ENCODE data around the gene PTPRT. TPM values are rescaled to one million over a fixed set of nuclear protein-coding genes. Genes with fewer than 3 reads are reported as not detected.
"Not testable (repeated sequence)": the region's sequence is repeated elsewhere in the genome, so short reads cannot be mapped to it uniquely, and the experiment has no call there.

The PTPRT gene
- total RNA-seq, 1 experiment from 2014 or later, result not detected

DNA sequence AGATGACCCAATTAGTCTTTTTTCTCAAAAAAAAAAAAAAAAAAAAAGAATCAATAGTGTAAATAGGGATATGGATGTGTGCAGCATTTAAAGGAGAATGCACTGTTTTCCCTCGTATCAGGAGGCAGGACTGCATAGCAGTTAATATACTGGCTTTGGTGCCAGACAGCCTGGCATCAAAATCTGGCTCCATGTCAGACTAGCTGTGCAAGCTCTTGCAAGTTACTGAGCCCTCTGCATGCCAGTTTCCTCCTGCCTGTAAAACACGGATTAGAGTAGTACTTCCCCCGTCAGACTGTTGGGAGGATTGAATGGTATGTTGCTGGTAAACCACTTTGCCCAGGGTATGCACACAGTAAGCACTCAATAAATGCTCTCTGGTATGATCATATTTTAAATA is 977.3 kb downstream of the PTPRT start:
- Histone ChIP-seq H3K9me3 (ENCODE audit: low read depth, low read length, poor library complexity, severe bottlenecking) (no peaks in the 10 kb centered on the region), H3K4me1 (ENCODE audit: insufficient read depth, low read length, poor library complexity, severe bottlenecking) (no peaks in the 10 kb centered on the region), H3K27ac (ENCODE audit: low read depth, low read length, poor library complexity, severe bottlenecking) (no peak overlapping the region), H3K4me3 (ENCODE audit: low read depth, low read length, poor library complexity, severe bottlenecking) (no peak overlapping the region), H3K36me3 (ENCODE audit: insufficient read depth, low read length, poor library complexity, severe bottlenecking) (no peaks in the 10 kb centered on the region), H3K27me3 (replicated peaks; ENCODE audit: insufficient read depth, low read depth, low read length, poor library complexity) (no peaks in the 10 kb centered on the region)
- BruUV-seq (replicated peaks), result no TSS peak
- ChIA-PET CTCF (no interaction called here), POLR2A (ENCODE audit: low non-redundant PET) (no interaction called here)
- TF ChIP-seq, protein P1, sequence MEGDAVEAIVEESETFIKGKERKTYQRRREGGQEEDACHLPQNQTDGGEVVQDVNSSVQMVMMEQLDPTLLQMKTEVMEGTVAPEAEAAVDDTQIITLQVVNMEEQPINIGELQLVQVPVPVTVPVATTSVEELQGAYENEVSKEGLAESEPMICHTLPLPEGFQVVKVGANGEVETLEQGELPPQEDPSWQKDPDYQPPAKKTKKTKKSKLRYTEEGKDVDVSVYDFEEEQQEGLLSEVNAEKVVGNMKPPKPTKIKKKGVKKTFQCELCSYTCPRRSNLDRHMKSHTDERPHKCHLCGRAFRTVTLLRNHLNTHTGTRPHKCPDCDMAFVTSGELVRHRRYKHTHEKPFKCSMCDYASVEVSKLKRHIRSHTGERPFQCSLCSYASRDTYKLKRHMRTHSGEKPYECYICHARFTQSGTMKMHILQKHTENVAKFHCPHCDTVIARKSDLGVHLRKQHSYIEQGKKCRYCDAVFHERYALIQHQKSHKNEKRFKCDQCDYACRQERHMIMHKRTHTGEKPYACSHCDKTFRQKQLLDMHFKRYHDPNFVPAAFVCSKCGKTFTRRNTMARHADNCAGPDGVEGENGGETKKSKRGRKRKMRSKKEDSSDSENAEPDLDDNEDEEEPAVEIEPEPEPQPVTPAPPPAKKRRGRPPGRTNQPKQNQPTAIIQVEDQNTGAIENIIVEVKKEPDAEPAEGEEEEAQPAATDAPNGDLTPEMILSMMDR (conservative IDR thresholded peaks at IDR 0.05; ENCODE audit: low read depth, low read length), result no peak
- TF ChIP-seq EZH2 (IDR thresholded peaks at IDR 0.05; ENCODE audit: borderline replicate concordance, low read depth, low read length, poor library complexity, severe bottlenecking), result no peak
- no peak for DNase-seq (ENCODE audit: low spot score)
- intact Hi-C loops (cut with micrococcal nuclease; ENCODE audit: unreplicated experiment), result no loop called here

DNA sequence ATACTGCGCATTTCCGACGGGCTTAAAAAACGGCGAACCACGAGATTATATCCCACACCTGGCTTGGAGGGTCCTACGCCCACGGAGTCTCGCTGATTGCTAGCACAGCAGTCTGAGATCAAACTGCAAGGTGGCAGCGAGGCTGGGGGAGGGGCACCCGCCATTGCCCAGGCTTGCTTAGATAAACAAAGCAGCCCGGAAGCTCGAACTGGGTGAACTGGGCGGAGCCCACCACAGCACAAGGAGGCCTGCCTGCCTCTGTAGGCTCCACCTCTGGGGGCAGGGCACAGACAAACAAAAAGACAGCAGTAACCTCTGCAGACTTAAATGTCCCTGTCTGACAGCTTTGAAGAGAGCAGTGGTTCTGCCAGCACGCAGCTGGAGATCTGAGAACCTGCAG is 983.1 kb downstream of the PTPRT start:
- CTCF ChIA-PET, result not testable (repeated sequence)

DNA sequence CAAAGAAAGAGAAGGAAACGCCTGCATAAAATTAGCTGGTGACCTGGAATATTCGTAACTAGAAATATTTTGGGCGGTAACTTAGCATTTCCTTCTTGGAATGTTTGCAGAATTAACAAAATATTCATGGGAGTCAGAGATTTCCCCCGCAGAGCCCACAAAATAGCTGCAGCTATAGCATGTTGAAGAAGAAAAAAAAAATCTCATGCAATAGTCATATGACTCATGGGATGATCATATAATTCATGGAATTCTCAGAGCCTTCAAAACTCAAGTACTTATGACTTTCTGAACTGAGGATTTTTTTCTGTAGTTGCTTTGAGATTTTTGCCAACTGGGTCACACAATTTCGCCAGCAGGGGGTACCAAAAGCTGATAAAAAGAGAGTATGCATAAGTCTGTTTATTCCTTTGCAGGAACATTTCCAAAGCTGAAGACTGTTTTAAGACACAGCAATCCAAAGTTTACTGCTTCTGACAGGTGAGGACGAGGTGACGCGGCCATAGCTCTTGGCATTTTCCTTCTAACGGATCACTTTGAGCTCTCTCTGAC is 985.5 kb downstream of the PTPRT start:
- Histone ChIP-seq H3K27ac (ENCODE audit: low read depth, low read length, poor library complexity, severe bottlenecking) (no peak overlapping the region), H3K4me1 (ENCODE audit: insufficient read depth, low read length, poor library complexity, severe bottlenecking) (no peaks in the 10 kb centered on the region), H3K9me3 (ENCODE audit: low read depth, low read length, poor library complexity, severe bottlenecking) (no peaks in the 10 kb centered on the region), H3K36me3 (ENCODE audit: insufficient read depth, low read length, poor library complexity, severe bottlenecking) (no peaks in the 10 kb centered on the region), H3K4me3 (ENCODE audit: low read depth, low read length, poor library complexity, severe bottlenecking) (no peak overlapping the region), H3K27me3 (replicated peaks; ENCODE audit: insufficient read depth, low read depth, low read length, poor library complexity) (peaks cover 5% of the 10 kb centered on the region)
- intact Hi-C loops (cut with micrococcal nuclease; ENCODE audit: unreplicated experiment), result no loop called here
- DNase-seq (ENCODE audit: low spot score), result peak; percentile 14
- TF ChIP-seq EZH2 (IDR thresholded peaks at IDR 0.05; ENCODE audit: borderline replicate concordance, low read depth, low read length, poor library complexity, severe bottlenecking), result no peak
- TF ChIP-seq, protein P1 (conservative IDR thresholded peaks at IDR 0.05; ENCODE audit: low read depth, low read length), result peak; percentile 36; the same call in 1 of the 2 replicates
- BruUV-seq (replicated peaks), result no TSS peak
- POLR2A ChIA-PET (ENCODE audit: low non-redundant PET), result no interaction called here
- CTCF ChIA-PET, result no interaction called here

More for the DNA sequence above, 983.1 kb downstream of the PTPRT start:
- H3K36me3 ChIP-seq (ENCODE audit: insufficient read depth, low read length, poor library complexity, severe bottlenecking); BruUV-seq (replicated peaks); intact Hi-C loops (cut with micrococcal nuclease; ENCODE audit: unreplicated experiment); H3K27me3 ChIP-seq (replicated peaks; ENCODE audit: insufficient read depth, low read depth, low read length, poor library complexity); H3K9me3 ChIP-seq (ENCODE audit: low read depth, low read length, poor library complexity, severe bottlenecking); POLR2A ChIA-PET (ENCODE audit: low non-redundant PET); H3K4me1 ChIP-seq (ENCODE audit: insufficient read depth, low read length, poor library complexity, severe bottlenecking); H3K27ac ChIP-seq (ENCODE audit: low read depth, low read length, poor library complexity, severe bottlenecking); DNase-seq (ENCODE audit: low spot score); H3K4me3 ChIP-seq (ENCODE audit: low read depth, low read length, poor library complexity, severe bottlenecking): not testable (repeated sequence)

DNA sequence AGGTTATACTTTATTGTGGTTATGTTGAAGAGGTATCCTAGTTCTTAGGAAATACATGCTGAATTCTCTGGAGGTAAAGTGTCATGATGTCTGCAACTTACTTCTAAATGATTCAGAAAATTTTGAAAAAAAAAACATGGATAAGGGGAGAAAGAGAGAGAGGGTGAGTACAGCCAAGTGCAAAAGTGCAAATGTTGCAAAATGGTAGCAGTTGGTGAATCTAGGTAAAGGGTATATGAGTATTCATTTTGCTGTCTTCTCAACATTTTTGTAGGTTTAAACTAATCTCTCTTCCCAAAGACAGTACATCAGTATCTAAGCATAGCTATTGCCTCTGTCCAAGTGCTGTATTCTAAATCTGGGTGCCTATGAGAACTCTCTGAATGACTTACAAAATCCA is 992.1 kb downstream of the PTPRT start:
- Histone ChIP-seq H3K27ac (ENCODE audit: low read depth, low read length, poor library complexity, severe bottlenecking) (no peak overlapping the region), H3K27me3 (replicated peaks; ENCODE audit: insufficient read depth, low read depth, low read length, poor library complexity) (peaks cover 5% of the 10 kb centered on the region), H3K9me3 (ENCODE audit: low read depth, low read length, poor library complexity, severe bottlenecking) (no peaks in the 10 kb centered on the region), H3K4me1 (ENCODE audit: insufficient read depth, low read length, poor library complexity, severe bottlenecking) (no peaks in the 10 kb centered on the region), H3K36me3 (ENCODE audit: insufficient read depth, low read length, poor library complexity, severe bottlenecking) (no peaks in the 10 kb centered on the region), H3K4me3 (ENCODE audit: low read depth, low read length, poor library complexity, severe bottlenecking) (no peak overlapping the region)
- no peak for DNase-seq (ENCODE audit: low spot score)
- intact Hi-C loops (cut with micrococcal nuclease; ENCODE audit: unreplicated experiment), result no loop called here
- TF ChIP-seq, protein P1 (conservative IDR thresholded peaks at IDR 0.05; ENCODE audit: low read depth, low read length), result no peak
- ChIA-PET CTCF (no interaction called here), POLR2A (ENCODE audit: low non-redundant PET) (no interaction called here)
- no TSS peak for BruUV-seq (replicated peaks)
